ENCODE results near the gene DGKQ.

Gene DGKQ

DNA sequence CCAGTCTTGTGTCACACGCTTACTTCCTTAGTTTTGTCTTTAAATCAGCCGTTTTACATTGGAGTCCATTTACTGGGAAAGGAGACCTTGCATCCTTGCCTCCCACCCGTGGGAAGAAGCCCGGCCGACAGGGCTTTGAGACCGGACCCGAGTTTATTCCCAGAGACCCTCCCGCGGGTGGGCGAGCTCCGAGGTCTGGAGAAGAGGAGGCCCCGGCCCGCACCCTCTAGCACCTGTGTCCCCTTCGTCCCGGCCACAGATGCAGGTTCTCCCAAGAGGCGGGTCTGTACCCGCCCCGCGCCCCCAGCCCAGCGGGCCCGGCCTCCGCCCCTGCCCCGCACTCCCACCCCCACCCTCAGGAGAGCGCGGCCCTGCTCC, 23.6 kb upstream of the DGKQ start:
- H3K27ac ChIP-seq = no peak overlapping the region
- TF ChIP-seq ZFX (IDR thresholded peaks at IDR 0.05; ENCODE audit: borderline replicate concordance) = no peak
- TF ChIP-seq, protein P1, sequence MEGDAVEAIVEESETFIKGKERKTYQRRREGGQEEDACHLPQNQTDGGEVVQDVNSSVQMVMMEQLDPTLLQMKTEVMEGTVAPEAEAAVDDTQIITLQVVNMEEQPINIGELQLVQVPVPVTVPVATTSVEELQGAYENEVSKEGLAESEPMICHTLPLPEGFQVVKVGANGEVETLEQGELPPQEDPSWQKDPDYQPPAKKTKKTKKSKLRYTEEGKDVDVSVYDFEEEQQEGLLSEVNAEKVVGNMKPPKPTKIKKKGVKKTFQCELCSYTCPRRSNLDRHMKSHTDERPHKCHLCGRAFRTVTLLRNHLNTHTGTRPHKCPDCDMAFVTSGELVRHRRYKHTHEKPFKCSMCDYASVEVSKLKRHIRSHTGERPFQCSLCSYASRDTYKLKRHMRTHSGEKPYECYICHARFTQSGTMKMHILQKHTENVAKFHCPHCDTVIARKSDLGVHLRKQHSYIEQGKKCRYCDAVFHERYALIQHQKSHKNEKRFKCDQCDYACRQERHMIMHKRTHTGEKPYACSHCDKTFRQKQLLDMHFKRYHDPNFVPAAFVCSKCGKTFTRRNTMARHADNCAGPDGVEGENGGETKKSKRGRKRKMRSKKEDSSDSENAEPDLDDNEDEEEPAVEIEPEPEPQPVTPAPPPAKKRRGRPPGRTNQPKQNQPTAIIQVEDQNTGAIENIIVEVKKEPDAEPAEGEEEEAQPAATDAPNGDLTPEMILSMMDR (IDR thresholded peaks at IDR 0.05) = no peak

DNA sequence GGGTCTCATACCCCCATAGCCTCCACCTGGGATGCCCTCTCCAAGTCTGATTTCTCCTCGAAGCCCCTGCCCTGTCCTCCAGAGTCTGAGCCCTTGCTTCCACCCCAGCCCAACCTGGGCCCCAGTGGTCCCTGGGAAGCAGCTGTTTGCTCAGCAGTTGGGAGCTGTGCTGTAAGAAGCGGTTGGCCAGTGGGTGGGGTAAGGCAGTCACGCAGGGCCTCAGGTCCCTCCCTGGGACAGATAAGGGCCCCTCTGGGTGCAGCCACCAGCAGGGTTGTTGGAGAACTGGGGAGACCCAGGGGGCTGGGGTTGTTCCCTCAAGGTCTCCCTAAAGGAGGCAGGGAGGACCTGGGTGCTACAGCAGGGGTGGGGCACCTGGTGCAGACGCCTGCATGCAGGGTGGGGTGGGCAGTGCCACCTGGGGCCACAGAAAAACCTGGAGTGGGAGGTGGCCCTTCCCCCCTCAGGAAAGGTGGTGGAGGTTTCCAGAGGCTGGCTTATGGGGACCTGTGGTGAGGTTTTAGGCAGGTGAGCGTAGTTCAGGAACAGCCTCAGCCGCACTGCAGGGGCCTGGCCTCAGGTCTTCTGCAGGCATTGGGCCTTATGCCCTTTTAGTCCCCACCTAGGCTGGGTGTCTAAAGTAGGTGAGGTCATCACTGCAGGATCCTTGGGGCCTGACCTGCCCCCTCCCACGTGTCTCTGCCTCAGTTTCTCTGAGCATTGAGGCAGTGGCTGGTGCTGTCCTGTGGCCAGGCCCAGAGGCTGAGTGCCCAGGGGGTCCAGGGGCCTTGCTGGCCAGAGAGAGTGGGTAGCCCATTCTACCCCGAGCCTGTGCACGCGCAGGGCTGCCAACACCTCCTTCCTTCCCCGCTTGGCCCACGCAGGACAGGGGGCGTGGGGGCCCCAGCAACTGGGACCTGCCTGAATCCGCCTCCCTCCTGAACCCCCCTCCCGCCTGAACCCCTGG, 22.9 kb upstream of the DGKQ start:
- H3K27ac ChIP-seq = no peak overlapping the region
- no peak for TF ChIP-seq ZFX (IDR thresholded peaks at IDR 0.05; ENCODE audit: borderline replicate concordance)
- TF ChIP-seq, protein P1 (IDR thresholded peaks at IDR 0.05) = no peak

DNA sequence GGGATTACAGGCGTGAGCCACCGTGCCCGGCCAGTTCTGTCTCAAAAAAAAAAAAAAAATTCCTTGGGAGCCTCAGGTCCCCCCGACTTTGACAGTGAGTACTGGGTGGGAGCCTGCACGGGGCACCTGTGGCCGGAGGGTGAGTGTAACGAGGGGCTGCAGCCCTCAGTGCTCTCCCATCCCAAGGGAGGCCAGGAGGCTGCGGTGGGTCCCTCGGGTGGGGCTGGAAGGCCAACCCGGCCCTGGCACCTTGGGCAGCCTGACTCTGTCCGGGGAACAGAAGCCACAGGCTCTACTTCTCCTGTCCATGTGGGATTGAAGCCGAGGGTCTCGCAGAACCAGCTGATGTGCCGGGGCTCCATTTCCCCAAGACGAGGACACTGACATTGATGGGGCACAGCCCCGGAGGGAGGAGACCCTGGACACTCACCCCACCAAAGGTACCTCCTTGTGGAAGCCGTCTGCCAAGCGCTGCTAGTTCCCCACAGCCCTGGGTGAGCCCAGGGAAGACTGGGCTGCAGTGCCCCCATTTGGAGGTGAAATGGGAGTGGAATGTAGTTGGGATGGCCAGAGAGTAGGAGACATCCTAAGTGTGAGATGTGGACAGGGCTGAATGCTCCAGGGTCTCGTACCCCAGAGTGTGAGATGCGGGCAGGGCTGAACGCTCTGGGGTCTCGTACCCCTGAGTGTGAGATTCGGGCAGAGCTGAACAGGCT, 22.1 kb upstream of the DGKQ start:
- peak overlapping the region; percentile 99; the same call in 1 of the 2 replicates for H3K27ac ChIP-seq
- TF ChIP-seq, protein P1 (IDR thresholded peaks at IDR 0.05) = no peak
- TF ChIP-seq ZFX (IDR thresholded peaks at IDR 0.05; ENCODE audit: borderline replicate concordance) = no peak

DNA sequence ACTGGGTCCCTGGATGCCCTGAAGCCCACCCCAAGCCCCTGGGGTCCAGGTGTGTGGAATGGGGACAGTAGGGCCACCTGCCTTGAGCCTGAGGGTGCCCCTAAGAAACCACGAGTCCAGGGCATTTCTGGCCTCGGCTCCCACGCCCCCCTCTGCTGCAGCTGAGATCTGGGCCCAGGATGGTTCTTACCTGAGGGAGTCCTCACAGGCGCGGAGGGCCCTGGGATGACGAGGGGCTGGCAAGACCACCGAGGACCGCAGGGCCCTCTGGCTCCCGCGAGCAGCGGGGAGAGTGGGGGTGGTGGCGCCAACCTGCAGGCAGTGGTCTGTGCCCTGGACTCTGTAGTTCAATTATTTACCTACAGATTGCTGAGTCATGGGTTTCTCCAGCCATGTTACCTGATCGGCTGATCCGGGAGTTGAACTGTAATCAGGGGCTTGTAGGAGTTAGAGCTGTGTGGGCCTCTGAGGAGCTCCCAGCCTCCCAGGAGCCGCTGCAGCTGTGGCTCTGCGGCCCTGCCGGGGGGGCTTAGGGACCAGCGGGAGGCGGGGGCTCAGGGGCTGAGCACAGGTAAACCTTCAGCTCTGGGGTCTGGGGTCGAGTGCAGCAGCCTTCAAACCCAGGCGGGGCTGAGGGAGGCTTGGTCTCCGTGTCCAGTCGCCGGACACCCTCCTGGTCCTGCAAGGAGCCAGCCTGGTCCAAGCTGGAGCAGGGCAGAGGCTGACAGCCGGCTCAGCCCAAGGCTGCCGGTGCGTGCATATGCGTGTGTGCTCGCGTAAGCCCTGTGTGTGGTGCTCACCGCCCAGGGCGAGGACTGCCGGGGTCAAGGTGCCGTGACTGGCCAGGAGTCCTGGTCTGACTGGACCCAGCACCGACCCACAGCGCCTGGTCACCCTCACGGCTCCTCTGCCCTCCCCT, 20.0 kb upstream of the DGKQ start, which contains the start of gene SLC26A1:
SLC26A1 (minus strand) TSS at position 294 of the 919 bp plus-strand sequence. CDS start 1,701 bp downstream, outside the sequence.
- peak within 1 kb of the TSS; percentile 99 for H3K27ac ChIP-seq

DNA sequence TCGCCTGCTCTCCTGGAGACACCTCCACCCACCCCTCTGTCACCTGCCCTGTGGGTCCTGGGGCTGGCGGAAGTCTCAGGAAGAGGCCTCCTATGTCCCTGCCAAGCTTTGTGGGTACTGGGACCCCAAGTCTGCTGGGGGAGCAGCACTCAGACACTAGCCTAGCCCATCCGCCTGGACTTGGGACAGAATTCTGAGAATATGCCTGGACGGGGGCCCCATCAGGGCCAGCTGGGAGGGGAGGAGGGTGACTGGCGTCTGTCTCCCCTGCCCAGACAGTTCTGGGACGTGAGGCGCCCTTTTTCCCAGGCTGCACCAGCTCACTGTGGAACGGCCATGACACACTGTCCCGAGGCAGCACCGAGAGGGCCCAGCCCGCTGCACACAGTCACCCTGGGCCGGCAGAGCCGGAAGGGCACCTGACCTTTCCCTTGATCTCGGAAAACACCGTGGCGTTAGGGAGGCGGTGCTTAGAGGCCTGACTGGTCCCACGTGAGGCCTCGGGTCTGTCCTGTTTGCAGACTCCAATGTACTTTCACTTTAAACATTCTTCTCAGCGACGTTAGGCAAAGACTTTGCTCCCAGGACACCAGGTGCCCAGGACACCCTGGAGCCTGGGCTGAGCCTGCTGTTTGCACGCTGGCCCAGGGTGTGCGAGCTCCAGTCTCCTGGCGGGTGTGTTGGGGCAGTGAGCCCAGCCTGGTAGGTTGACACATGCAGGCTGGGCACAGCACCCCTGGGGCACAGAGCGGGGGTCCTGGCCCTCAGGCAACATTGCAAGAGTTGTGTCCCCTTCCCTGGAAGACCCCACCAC, 19.1 kb upstream of the DGKQ start:
- TF ChIP-seq, protein P1 (IDR thresholded peaks at IDR 0.05) = no peak
- TF ChIP-seq ZFX (IDR thresholded peaks at IDR 0.05; ENCODE audit: borderline replicate concordance) = no peak
- peak overlapping the region; percentile 99 for H3K27ac ChIP-seq

More for the DNA sequence above, 20.0 kb upstream of the DGKQ start, which contains the start of gene SLC26A1:
- TF ChIP-seq ZFX (IDR thresholded peaks at IDR 0.05; ENCODE audit: borderline replicate concordance) = no peak
- TF ChIP-seq, protein P1 (IDR thresholded peaks at IDR 0.05) = no peak

Data from 22Rv1 (cell line).